A673 (cell line): ENCODE results near the gene SURF6.

Experiments used
- EZH2 ChIP-seq: fragments of 200-600 bp; sonication (generic); IDR thresholded peaks from 2 replicates; pipeline ENCODE4 v1.6.1; 2017; ENCODE audit warnings: borderline replicate concordance, low read depth, mild to moderate bottlenecking, mixed read lengths, antibody characterized with exemption, low read length; ENCODE audit not compliant: poor library complexity, severe bottlenecking
- TF ChIP-seq, protein P1 (sequence below): fragments of 300-800, 200-600 bp; sonication (generic); conservative IDR thresholded peaks from 2 replicates; pipeline ENCODE4 v1.5.1; 2017; ENCODE audit warnings: low read depth, mild to moderate bottlenecking, antibody characterized with exemption, low read length, moderate library complexity, mixed read lengths

DNA sequence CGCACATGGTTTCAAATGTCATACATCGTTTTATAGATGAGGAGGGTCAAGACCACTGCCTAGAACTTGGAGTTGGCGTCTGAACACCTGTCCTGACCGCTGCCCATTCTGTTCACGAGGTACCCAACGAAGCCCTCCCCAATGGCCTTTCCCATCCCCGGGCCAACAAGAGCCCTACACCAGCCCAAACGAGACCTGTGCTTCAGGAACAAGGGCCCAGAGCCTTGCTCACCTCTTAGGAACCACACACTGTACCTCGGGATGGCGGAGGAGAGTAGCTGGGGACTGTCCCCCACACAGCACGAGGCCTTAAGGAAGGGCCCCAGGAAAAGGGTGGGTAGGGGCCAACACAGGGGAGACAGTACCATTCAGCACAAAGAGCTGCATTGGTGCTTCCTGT lies 3.0 kb downstream of the SURF6 start:
- no peak for TF ChIP-seq EZH2
- TF ChIP-seq, protein P1, sequence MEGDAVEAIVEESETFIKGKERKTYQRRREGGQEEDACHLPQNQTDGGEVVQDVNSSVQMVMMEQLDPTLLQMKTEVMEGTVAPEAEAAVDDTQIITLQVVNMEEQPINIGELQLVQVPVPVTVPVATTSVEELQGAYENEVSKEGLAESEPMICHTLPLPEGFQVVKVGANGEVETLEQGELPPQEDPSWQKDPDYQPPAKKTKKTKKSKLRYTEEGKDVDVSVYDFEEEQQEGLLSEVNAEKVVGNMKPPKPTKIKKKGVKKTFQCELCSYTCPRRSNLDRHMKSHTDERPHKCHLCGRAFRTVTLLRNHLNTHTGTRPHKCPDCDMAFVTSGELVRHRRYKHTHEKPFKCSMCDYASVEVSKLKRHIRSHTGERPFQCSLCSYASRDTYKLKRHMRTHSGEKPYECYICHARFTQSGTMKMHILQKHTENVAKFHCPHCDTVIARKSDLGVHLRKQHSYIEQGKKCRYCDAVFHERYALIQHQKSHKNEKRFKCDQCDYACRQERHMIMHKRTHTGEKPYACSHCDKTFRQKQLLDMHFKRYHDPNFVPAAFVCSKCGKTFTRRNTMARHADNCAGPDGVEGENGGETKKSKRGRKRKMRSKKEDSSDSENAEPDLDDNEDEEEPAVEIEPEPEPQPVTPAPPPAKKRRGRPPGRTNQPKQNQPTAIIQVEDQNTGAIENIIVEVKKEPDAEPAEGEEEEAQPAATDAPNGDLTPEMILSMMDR: no peak
